HepG2 (cell line): Measurements from ENCODE around the gene B4GALT3. TPM values are rescaled to one million over a fixed set of nuclear protein-coding genes. Genes with fewer than 3 reads are reported as not detected.

ENCODE experiments used
- ATAD3A ChIP-seq: sonication (generic); formaldehyde crosslinking; IDR thresholded peaks from 2 replicates; pipeline ENCODE4 v1.4.0; 2020; ENCODE audit warnings: missing genetic modification reagents
- ATF3 ChIP-seq: sonication (generic); formaldehyde crosslinking; IDR thresholded peaks from 2 replicates; pipeline ENCODE4 v1.4.0; 2020; ENCODE audit warnings: missing genetic modification reagents
- ELF1 ChIP-seq: sonication (generic); formaldehyde crosslinking; IDR thresholded peaks from 2 replicates; pipeline ENCODE4 v1.4.0; 2020; ENCODE audit warnings: missing genetic modification reagents
- FIP1L1 ChIP-seq: fragments of 200-400 bp; formaldehyde crosslinking; IDR thresholded peaks from 2 replicates; pipeline ENCODE4 v1.6.1; 2018; ENCODE audit warnings: low read depth, mild to moderate bottlenecking, low read length, moderate library complexity, borderline replicate concordance; ENCODE audit not compliant: insufficient read depth
- HMG20B ChIP-seq: conservative IDR thresholded peaks from 2 replicates; pipeline ENCODE4 v1.6.1; 2016; ENCODE audit warnings: missing genetic modification reagents, missing compliant biosample characterization
- MAFK ChIP-seq, 2 experiments: IDR thresholded peaks in 1 of 2; conservative IDR thresholded peaks in 1 of 2; 2 replicates each; pipeline ENCODE4 v1.6.1; 2011; ENCODE audit warnings: improper control_type of control experiment in 2 of 2, low read length in 2 of 2
- MED8 ChIP-seq: sonication (generic); formaldehyde crosslinking; IDR thresholded peaks from 2 replicates; pipeline ENCODE4 v1.8.1; 2023; ENCODE audit warnings: mild to moderate bottlenecking, missing genetic modification reagents; ENCODE audit not compliant: insufficient replicate concordance
- NFE2L1 ChIP-seq: sonication (generic); formaldehyde crosslinking; IDR thresholded peaks from 2 replicates; pipeline ENCODE4 v1.4.0; 2020; ENCODE audit warnings: missing genetic modification reagents, mild to moderate bottlenecking, borderline replicate concordance
- NR2F2 ChIP-seq: IDR thresholded peaks from 2 replicates; pipeline ENCODE4 v1.6.1; 2012; ENCODE audit warnings: low read depth, inconsistent platforms, borderline replicate concordance
- NR2F6 ChIP-seq, 2 experiments: IDR thresholded peaks; 2 replicates each; pipeline ENCODE4 v1.6.1; 2016; ENCODE audit warnings: antibody characterized with exemption in 1 of 2, mild to moderate bottlenecking in 1 of 2
- NRL ChIP-seq: sonication (generic); formaldehyde crosslinking; IDR thresholded peaks from 2 replicates; pipeline ENCODE4 v1.5.0; 2020; ENCODE audit warnings: missing genetic modification reagents, mild to moderate bottlenecking, moderate library complexity, borderline replicate concordance
- PATZ1 ChIP-seq: sonication (generic); formaldehyde crosslinking; IDR thresholded peaks from 2 replicates; pipeline ENCODE4 v1.4.0; 2020; ENCODE audit warnings: missing genetic modification reagents
- PRPF4 ChIP-seq: fragments of 200-400 bp; formaldehyde crosslinking; IDR thresholded peaks from 2 replicates; pipeline ENCODE4 v1.6.1; 2016; ENCODE audit warnings: low read length, low read depth; ENCODE audit not compliant: poor library complexity, severe bottlenecking
- TBX3 ChIP-seq: fragments of 450-650 bp; IDR thresholded peaks from 2 replicates; pipeline ENCODE4 v1.6.1; 2017; ENCODE audit warnings: antibody characterized with exemption, mild to moderate bottlenecking, inconsistent platforms, borderline replicate concordance
- TFDP2 ChIP-seq: sonication (generic); formaldehyde crosslinking; IDR thresholded peaks from 2 replicates; pipeline ENCODE4 v1.4.0; 2020; ENCODE audit warnings: missing genetic modification reagents
- ZBTB39 ChIP-seq: sonication (generic); formaldehyde crosslinking; IDR thresholded peaks from 2 replicates; pipeline ENCODE4 v1.5.0; 2020; ENCODE audit warnings: missing genetic modification reagents
- ZBTB7A ChIP-seq: sonication (generic); formaldehyde crosslinking; IDR thresholded peaks from 2 replicates; pipeline ENCODE4 v1.8.0; 2022; ENCODE audit warnings: mild to moderate bottlenecking, missing genetic modification reagents
- ZFP1 ChIP-seq: IDR thresholded peaks from 2 replicates; pipeline ENCODE4 v1.6.1; 2016
- ZMYM2 ChIP-seq: sonication (generic); formaldehyde crosslinking; IDR thresholded peaks from 2 replicates; pipeline ENCODE4 v1.8.0; 2022; ENCODE audit warnings: mild to moderate bottlenecking, missing genetic modification reagents
- ZNF260 ChIP-seq: sonication (generic); formaldehyde crosslinking; IDR thresholded peaks from 2 replicates; pipeline ENCODE4 v1.4.0; 2020; ENCODE audit warnings: missing genetic modification reagents, low read depth, mild to moderate bottlenecking, borderline replicate concordance
- ZNF263 ChIP-seq: sonication (generic); formaldehyde crosslinking; IDR thresholded peaks from 2 replicates; pipeline ENCODE4 v1.4.0; 2020; ENCODE audit warnings: missing genetic modification reagents
- ZNF337 ChIP-seq: sonication (generic); formaldehyde crosslinking; IDR thresholded peaks from 2 replicates; pipeline ENCODE4 v1.5.1; 2020; ENCODE audit warnings: missing genetic modification reagents, low read depth, mild to moderate bottlenecking, borderline replicate concordance
- ZNF501 ChIP-seq: sonication (generic); formaldehyde crosslinking; IDR thresholded peaks from 2 replicates; pipeline ENCODE4 v1.5.1; 2020; ENCODE audit warnings: mild to moderate bottlenecking, moderate library complexity, missing genetic modification reagents
- ZNF75D ChIP-seq: sonication (generic); formaldehyde crosslinking; IDR thresholded peaks from 2 replicates; pipeline ENCODE4 v1.8.1; 2023; ENCODE audit warnings: missing genetic modification reagents, mild to moderate bottlenecking, borderline replicate concordance
- polyA plus RNA-seq, 8 experiments: library from polyadenylated mRNA; depleted of rRNA in 3 of 8; stranded (reverse) in 7 of 8; unstranded in 1 of 8; fragments of >200 nt; fragmentation: Illumina TruSeq in 4 of 8; extraction: Trizol in 4 of 8; gene quantifications; 2 replicates each; pipeline versions ENCODE4 v1.2.1 to v1.2.3, GENCODE V29; 2011 to 2016; ENCODE audit warnings: low read depth in 4 of 8, missing spikeins in 1 of 8, mixed read lengths in 1 of 8; ENCODE audit not compliant: insufficient read depth in 1 of 8
- total RNA-seq, 5 experiments: library from RNA; depleted of rRNA; stranded (reverse); fragments of >200 nt; fragmentation: Illumina TruSeq; extraction: Trizol; gene quantifications; 2 replicates each; pipeline ENCODE4 v1.2.3, GENCODE V29; 2016; ENCODE audit warnings: low read depth in 1 of 5

The B4GALT3 gene
- total and polyA plus RNA-seq, 2 of the 13 experiments (the other 11 are each of a cell fraction or from before 2014, with no cell fraction given): 35.6 to 40.4 TPM

GRCh38 chr1:161201836-161202712 is 24.8 kb upstream of the B4GALT3 start, which contains the start of gene NDUFS2 (continued):
- peak; percentile 91 for TF ChIP-seq MED8
- no peak for TF ChIP-seq MAFK (conservative IDR thresholded peaks at IDR 0.05 in 1 of 2, IDR thresholded peaks at IDR 0.05 in 1 of 2; ENCODE audit: low read length in 2 of 2)
- no peak for TF ChIP-seq ZNF75D (CRISPR knock-in tag)
- peak; percentile 77 for TF ChIP-seq ZNF501 (CRISPR knock-in tag)
- no peak for TF ChIP-seq NFE2L1 (CRISPR knock-in tag)
- TF ChIP-seq PRPF4: no peak
- no peak for TF ChIP-seq PATZ1
- no peak for TF ChIP-seq ZNF263 (CRISPR knock-in tag)
- TF ChIP-seq ATAD3A (CRISPR knock-in tag): no peak
- TF ChIP-seq ZMYM2 (CRISPR knock-in tag): no peak
- no peak for TF ChIP-seq NR2F6 (IDR thresholded peaks at IDR 0.05)
- no peak; the same call in 1 of the 2 replicates for TF ChIP-seq NR2F6 (CRISPR knock-in tag; IDR thresholded peaks at IDR 0.05)
- peak; percentile 39; the same call in 1 of the 2 replicates for TF ChIP-seq TFDP2 (CRISPR knock-in tag)
- TF ChIP-seq NRL: peak; percentile 65; the same call in 1 of the 2 replicates
- peak; percentile 98 for TF ChIP-seq ELF1 (CRISPR knock-in tag)
- 0 out of 2 replicates have a peak, but pooled peaks have one; percentile 38 for TF ChIP-seq HMG20B (CRISPR knock-in tag)
- no peak for TF ChIP-seq ZFP1 (CRISPR knock-in tag)
- no peak for TF ChIP-seq ZNF260 (CRISPR knock-in tag)
- TF ChIP-seq ZBTB39: no peak; the same call in 1 of the 2 replicates
- no peak for TF ChIP-seq ZNF337 (CRISPR knock-in tag)
- TF ChIP-seq ATF3 (CRISPR knock-in tag): no peak
- TF ChIP-seq ZBTB7A (CRISPR knock-in tag): 0 out of 2 replicates have a peak, but pooled peaks have one; percentile 33
- TF ChIP-seq TBX3: no peak
- peak; percentile 26; the same call in 1 of the 2 replicates for TF ChIP-seq NR2F2
- no peak for TF ChIP-seq FIP1L1
